ENCODE results near the gene FAT1. TPM values are rescaled to one million over a fixed set of nuclear protein-coding genes. Genes with fewer than 3 reads are reported as not detected.

Gene FAT1
- total RNA-seq, 1 experiment from 2014 or later, result 172 TPM

DNA sequence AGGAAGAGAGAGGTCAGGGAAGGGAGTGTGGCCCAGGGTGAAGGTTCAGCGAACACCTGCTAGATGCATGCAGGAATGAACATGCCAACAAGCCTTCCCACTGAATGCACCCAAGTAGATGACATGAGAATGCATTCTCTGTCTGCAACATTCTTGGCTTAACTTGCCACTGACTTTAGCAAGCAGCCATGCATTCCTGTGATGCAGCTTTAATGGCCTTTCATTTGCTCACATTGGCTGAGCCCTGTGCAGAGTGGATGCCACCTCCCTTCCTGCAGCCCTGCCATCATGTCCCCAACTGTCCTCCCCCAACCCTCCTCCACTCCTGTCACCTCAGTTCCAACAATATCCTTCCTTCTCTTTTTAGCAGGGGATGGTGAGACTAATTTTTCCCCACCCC lies 143.0 kb downstream of the FAT1 start (continued):
- TF ChIP-seq, protein P1, sequence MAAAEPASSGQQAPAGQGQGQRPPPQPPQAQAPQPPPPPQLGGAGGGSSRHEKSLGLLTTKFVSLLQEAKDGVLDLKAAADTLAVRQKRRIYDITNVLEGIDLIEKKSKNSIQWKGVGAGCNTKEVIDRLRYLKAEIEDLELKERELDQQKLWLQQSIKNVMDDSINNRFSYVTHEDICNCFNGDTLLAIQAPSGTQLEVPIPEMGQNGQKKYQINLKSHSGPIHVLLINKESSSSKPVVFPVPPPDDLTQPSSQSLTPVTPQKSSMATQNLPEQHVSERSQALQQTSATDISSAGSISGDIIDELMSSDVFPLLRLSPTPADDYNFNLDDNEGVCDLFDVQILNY (CRISPR knock-in tag; IDR thresholded peaks at IDR 0.05), result no peak
- TF ChIP-seq NFATC4 (CRISPR knock-in tag; IDR thresholded peaks at IDR 0.05) (no peak; the same call in 1 of the 2 replicates), FOXP1 (CRISPR knock-in tag; IDR thresholded peaks at IDR 0.05; ENCODE audit: borderline replicate concordance) (no peak), ZNF263 (CRISPR knock-in tag; IDR thresholded peaks at IDR 0.05; ENCODE audit: low read depth) (no peak), TEAD1 (CRISPR knock-in tag; IDR thresholded peaks at IDR 0.05) (no peak), GABPB1 (CRISPR knock-in tag; IDR thresholded peaks at IDR 0.05) (no peak), CREM (CRISPR knock-in tag; IDR thresholded peaks at IDR 0.05) (no peak)
- TF ChIP-seq, protein P2, sequence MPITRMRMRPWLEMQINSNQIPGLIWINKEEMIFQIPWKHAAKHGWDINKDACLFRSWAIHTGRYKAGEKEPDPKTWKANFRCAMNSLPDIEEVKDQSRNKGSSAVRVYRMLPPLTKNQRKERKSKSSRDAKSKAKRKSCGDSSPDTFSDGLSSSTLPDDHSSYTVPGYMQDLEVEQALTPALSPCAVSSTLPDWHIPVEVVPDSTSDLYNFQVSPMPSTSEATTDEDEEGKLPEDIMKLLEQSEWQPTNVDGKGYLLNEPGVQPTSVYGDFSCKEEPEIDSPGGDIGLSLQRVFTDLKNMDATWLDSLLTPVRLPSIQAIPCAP (CRISPR knock-in tag; IDR thresholded peaks at IDR 0.05), result no peak
- TF ChIP-seq, protein P3, sequence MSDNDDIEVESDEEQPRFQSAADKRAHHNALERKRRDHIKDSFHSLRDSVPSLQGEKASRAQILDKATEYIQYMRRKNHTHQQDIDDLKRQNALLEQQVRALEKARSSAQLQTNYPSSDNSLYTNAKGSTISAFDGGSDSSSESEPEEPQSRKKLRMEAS (CRISPR knock-in tag; IDR thresholded peaks at IDR 0.05), result no peak
- TF ChIP-seq, protein P4, sequence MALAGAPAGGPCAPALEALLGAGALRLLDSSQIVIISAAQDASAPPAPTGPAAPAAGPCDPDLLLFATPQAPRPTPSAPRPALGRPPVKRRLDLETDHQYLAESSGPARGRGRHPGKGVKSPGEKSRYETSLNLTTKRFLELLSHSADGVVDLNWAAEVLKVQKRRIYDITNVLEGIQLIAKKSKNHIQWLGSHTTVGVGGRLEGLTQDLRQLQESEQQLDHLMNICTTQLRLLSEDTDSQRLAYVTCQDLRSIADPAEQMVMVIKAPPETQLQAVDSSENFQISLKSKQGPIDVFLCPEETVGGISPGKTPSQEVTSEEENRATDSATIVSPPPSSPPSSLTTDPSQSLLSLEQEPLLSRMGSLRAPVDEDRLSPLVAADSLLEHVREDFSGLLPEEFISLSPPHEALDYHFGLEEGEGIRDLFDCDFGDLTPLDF (CRISPR knock-in tag; IDR thresholded peaks at IDR 0.05), result no peak

DNA sequence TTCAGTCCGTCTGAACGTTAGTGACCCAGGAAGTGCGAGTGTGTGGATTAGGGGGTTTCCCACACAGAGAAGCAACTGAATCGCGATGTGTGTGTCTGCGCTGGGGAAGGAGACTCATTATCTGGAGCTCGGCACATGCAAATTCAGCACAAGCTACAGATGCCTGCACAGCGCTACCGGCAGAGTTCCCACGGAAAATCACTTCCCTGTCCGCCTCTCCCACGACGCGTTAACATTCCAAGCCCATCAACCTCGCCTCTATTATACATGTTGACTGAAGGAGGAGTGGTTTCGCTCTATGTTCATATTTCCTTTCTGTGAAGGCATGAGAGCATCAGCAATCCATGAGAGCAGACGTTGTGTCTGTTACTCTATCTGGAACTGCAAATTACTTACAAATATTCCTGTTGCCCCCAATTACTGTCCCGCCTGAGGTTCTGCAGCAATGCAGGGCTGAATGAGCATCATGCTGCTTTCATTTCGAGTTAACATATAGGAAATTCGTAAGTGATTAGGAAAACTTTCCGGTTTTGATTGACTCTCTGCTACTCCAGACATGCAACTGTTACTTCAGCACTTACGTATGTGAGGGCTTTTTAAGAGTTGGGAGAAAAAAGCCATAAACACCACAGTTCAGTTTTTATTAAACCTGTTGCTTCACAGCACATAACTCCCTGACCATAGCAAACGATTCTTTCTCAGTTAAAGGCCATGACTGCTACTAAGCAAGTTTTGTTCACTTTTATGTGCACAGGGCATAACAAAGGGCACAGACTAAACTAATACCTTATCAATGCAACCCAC lies 153.3 kb downstream of the FAT1 start:
- no peaks in the 10 kb centered on the region for H3K4me1 Mint-ChIP-seq
- H3K4me3 Mint-ChIP-seq, result no peak overlapping the region
- CTCF ChIA-PET, result no interaction called here
- DNase-seq (ENCODE audit: low spot score) (no peak), ATAC-seq (no peak)
- POLR2A ChIA-PET, result no interaction called here
- no peaks in the 10 kb centered on the region for H3K9me3 Mint-ChIP-seq
- H3K27me3 Mint-ChIP-seq (ENCODE audit: low read depth), result no peaks in the 10 kb centered on the region
- H3K27ac Mint-ChIP-seq, result no peak overlapping the region
- H3K36me3 Mint-ChIP-seq, result no peaks in the 10 kb centered on the region
- TF ChIP-seq TCF7 (CRISPR knock-in tag; IDR thresholded peaks at IDR 0.05; ENCODE audit: low read depth), result no peak
- TF ChIP-seq, protein P5, sequence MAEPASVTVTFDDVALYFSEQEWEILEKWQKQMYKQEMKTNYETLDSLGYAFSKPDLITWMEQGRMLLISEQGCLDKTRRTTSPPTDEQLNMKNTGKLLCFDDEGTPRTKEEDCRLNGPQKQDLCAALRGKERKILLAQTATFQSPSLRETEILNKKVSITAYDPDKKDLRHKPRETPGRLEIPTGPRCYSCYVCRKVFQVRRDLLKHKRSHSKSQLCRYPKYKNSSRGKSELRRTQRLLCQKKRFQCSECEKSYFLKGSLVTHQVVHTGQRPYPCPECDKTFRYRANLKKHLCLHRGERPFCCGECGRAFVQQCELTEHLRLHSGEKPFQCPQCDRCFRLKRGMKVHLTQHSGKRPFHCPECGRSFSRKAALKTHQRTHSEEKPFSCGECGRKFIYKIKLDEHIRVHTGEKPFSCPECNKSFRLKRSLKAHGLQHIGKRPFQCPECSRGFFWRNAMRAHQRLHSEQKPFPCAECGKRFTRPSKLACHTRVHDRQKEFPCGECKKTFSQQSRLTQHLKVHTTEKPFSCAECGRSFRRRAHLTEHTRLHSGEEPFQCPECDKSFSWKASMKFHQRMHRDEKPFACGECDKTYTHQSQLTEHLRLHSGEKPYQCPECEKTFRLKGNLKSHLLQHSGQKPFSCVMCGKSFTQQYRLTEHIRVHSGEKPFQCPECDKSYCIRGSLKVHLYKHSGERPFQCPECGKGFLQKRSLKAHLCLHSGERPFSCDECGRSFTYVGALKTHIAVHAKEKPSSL (CRISPR knock-in tag; conservative IDR thresholded peaks at IDR 0.05), result no peak
- TF ChIP-seq, protein P2 (CRISPR knock-in tag; IDR thresholded peaks at IDR 0.05), result no peak
- TF ChIP-seq SOX15 (CRISPR knock-in tag; IDR thresholded peaks at IDR 0.05), result no peak
- TF ChIP-seq GRHL2 (CRISPR knock-in tag; IDR thresholded peaks at IDR 0.05; ENCODE audit: insufficient replicate concordance, severe bottlenecking), result no peak
- TF ChIP-seq, protein P6, sequence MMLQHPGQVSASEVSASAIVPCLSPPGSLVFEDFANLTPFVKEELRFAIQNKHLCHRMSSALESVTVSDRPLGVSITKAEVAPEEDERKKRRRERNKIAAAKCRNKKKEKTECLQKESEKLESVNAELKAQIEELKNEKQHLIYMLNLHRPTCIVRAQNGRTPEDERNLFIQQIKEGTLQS (CRISPR knock-in tag; conservative IDR thresholded peaks at IDR 0.05), result no peak
- TF ChIP-seq, protein P7, sequence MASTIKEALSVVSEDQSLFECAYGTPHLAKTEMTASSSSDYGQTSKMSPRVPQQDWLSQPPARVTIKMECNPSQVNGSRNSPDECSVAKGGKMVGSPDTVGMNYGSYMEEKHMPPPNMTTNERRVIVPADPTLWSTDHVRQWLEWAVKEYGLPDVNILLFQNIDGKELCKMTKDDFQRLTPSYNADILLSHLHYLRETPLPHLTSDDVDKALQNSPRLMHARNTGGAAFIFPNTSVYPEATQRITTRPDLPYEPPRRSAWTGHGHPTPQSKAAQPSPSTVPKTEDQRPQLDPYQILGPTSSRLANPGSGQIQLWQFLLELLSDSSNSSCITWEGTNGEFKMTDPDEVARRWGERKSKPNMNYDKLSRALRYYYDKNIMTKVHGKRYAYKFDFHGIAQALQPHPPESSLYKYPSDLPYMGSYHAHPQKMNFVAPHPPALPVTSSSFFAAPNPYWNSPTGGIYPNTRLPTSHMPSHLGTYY (CRISPR knock-in tag; IDR thresholded peaks at IDR 0.05), result no peak
- TF ChIP-seq, protein P8, sequence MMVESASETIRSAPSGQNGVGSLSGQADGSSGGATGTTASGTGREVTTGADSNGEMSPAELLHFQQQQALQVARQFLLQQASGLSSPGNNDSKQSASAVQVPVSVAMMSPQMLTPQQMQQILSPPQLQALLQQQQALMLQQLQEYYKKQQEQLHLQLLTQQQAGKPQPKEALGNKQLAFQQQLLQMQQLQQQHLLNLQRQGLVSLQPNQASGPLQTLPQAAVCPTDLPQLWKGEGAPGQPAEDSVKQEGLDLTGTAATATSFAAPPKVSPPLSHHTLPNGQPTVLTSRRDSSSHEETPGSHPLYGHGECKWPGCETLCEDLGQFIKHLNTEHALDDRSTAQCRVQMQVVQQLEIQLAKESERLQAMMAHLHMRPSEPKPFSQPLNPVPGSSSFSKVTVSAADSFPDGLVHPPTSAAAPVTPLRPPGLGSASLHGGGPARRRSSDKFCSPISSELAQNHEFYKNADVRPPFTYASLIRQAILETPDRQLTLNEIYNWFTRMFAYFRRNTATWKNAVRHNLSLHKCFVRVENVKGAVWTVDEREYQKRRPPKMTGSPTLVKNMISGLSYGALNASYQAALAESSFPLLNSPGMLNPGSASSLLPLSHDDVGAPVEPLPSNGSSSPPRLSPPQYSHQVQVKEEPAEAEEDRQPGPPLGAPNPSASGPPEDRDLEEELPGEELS (CRISPR knock-in tag; IDR thresholded peaks at IDR 0.05), result no peak
- no peak for TF ChIP-seq RELA (CRISPR knock-in tag; IDR thresholded peaks at IDR 0.05; ENCODE audit: borderline replicate concordance)
- TF ChIP-seq RORB (CRISPR knock-in tag; IDR thresholded peaks at IDR 0.05), result no peak
- TF ChIP-seq ZNF232 (CRISPR knock-in tag; IDR thresholded peaks at IDR 0.05), result no peak
- TF ChIP-seq, protein P9, sequence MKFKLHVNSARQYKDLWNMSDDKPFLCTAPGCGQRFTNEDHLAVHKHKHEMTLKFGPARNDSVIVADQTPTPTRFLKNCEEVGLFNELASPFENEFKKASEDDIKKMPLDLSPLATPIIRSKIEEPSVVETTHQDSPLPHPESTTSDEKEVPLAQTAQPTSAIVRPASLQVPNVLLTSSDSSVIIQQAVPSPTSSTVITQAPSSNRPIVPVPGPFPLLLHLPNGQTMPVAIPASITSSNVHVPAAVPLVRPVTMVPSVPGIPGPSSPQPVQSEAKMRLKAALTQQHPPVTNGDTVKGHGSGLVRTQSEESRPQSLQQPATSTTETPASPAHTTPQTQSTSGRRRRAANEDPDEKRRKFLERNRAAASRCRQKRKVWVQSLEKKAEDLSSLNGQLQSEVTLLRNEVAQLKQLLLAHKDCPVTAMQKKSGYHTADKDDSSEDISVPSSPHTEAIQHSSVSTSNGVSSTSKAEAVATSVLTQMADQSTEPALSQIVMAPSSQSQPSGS (CRISPR knock-in tag; IDR thresholded peaks at IDR 0.05; ENCODE audit: borderline replicate concordance, low read depth), result no peak
- TF ChIP-seq, protein P4 (CRISPR knock-in tag; IDR thresholded peaks at IDR 0.05), result no peak
- no peak for TF ChIP-seq JUN (CRISPR knock-in tag; IDR thresholded peaks at IDR 0.05)
- no peak for TF ChIP-seq JAZF1 (CRISPR knock-in tag; IDR thresholded peaks at IDR 0.05)

All from WTC11 (cell line).